ENCODE data around the gene DLGAP1. TPM values are rescaled to one million over a fixed set of nuclear protein-coding genes. Genes with fewer than 3 reads are reported as not detected.
A peak's percentile ranks its signal among the peaks of the same experiment; 100 is the strongest.

DLGAP1 gene
- total and polyA plus RNA-seq, 7 donors, result 0.13 to 2.6 (median 1.3) TPM; not detected in 1

GRCh38 chr18:3605954-3606443 is 849.1 kb downstream of the DLGAP1 start:
- intact Hi-C loops (cut with DNase I), result loop anchor here (5.0 kb wide), 1 partner anchor 56 kb away; no protein-coding TSS in a partner anchor

GRCh38 chr18:3605486-3605952 is 849.6 kb downstream of the DLGAP1 start:
- WGBS, 2 donors, result 4 to 17% methylated on average over 5 of the region's 5 CpGs
- intact Hi-C loops (cut with DNase I), result loop anchor here (5.0 kb wide), 1 partner anchor 57 kb away; no protein-coding TSS in a partner anchor
- Histone ChIP-seq H3K4me1 (peaks cover 0 to 40% (median 29%) of the 10 kb centered on the region in 4 donors), H3K36me3 (no peaks in the 10 kb centered on the region), H3K9me3 (no peaks in the 10 kb centered on the region), H3K27me3 (no peaks in the 10 kb centered on the region), H3K4me3 (peak overlapping the region; percentile 0 to 45 (median 40)), H3K27ac (peak overlapping the region; percentile 84 to 88 (median 86))
- DNase-seq, result no peak
- TF ChIP-seq POLR2A (IDR thresholded peaks at IDR 0.05) (no peak), POLR2AphosphoS5 (IDR thresholded peaks at IDR 0.05) (no peak), EP300 (IDR thresholded peaks at IDR 0.05) (no peak)
- TF ChIP-seq, protein P1, sequence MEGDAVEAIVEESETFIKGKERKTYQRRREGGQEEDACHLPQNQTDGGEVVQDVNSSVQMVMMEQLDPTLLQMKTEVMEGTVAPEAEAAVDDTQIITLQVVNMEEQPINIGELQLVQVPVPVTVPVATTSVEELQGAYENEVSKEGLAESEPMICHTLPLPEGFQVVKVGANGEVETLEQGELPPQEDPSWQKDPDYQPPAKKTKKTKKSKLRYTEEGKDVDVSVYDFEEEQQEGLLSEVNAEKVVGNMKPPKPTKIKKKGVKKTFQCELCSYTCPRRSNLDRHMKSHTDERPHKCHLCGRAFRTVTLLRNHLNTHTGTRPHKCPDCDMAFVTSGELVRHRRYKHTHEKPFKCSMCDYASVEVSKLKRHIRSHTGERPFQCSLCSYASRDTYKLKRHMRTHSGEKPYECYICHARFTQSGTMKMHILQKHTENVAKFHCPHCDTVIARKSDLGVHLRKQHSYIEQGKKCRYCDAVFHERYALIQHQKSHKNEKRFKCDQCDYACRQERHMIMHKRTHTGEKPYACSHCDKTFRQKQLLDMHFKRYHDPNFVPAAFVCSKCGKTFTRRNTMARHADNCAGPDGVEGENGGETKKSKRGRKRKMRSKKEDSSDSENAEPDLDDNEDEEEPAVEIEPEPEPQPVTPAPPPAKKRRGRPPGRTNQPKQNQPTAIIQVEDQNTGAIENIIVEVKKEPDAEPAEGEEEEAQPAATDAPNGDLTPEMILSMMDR (IDR thresholded peaks at IDR 0.05), result no peak

More at GRCh38 chr18:3605954-3606443, 849.1 kb downstream of the DLGAP1 start:
- H3K4me3 ChIP-seq, result peak overlapping the region; percentile 0 to 45 (median 40)
- peak overlapping the region; percentile 84 to 88 (median 86) for H3K27ac ChIP-seq
- peak; percentile 58 for DNase-seq
- peaks cover 0 to 40% (median 29%) of the 10 kb centered on the region in 4 donors for H3K4me1 ChIP-seq
- WGBS, 2 donors, result 3 to 5% methylated on average over 9 of the region's 9 CpGs
- H3K9me3 ChIP-seq, result no peaks in the 10 kb centered on the region
- H3K36me3 ChIP-seq, result no peaks in the 10 kb centered on the region
- no peaks in the 10 kb centered on the region for H3K27me3 ChIP-seq
- TF ChIP-seq POLR2AphosphoS5 (IDR thresholded peaks at IDR 0.05), result peak in 1 of 4 donors; percentile 11
- TF ChIP-seq, protein P1 (IDR thresholded peaks at IDR 0.05), result no peak

DNA sequence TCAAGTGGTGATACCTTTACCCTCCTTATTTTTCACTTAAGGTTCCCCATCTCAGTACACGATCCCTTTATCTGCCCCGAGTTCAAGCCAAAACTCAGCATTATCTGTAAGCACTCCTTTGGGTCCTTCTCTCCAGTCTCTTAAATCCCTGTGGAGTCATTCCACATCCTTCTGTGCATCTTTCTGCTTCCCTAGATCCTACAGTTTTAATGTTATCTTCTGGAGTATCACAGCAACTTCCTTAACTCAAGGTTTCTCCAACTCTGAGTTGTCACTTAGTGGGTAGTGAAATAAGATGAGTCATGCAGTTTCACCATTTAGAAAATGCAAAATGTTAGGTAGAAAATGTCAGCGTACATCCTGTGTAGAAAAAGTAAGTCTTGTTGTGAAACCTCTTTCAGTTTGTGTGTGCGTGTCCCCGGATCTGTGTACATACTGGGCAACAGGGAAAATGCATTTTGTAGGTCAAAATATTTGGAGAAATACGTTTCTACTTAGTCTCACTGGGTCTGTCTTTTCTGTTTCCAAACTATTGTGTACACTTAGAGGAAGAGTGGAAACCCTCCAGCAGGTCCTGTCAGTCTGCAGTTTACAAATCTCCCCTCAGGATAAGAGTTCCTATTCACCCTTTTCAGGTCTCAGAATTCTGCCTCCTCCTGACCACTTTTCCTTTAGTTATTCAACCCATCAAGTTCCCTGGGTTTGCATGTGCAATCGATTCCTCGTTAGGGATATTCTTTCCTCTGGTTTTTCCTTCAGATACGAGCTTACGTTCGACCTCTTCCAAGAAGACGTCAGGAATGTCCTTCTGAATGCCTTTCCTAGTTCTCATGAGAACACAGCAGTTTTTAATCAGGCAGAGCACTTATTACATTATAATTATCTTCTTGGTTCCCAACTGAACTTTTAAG is 850.4 kb downstream of the DLGAP1 start:
- Histone ChIP-seq H3K9me3 (no peaks in the 10 kb centered on the region), H3K27ac (peak overlapping the region; percentile 84 to 88 (median 86)), H3K4me1 (peaks cover 0 to 40% (median 29%) of the 10 kb centered on the region in 4 donors), H3K4me3 (peak overlapping the region; percentile 6 to 45 (median 40)), H3K36me3 (no peaks in the 10 kb centered on the region), H3K27me3 (no peaks in the 10 kb centered on the region)
- peak; percentile 63 for DNase-seq
- TF ChIP-seq EP300 (IDR thresholded peaks at IDR 0.05), result peak in 2 of 4 donors; percentile 31 to 33
- peak in 3 of 4 donors; percentile 38 to 80 (median 39) for TF ChIP-seq POLR2AphosphoS5 (IDR thresholded peaks at IDR 0.05)
- no peak for TF ChIP-seq POLR2A (IDR thresholded peaks at IDR 0.05)
- TF ChIP-seq, protein P1 (IDR thresholded peaks at IDR 0.05), result no peak
- 2 to 18% methylated on average over 12 of the region's 12 CpGs for WGBS, 2 donors
- intact Hi-C loops (cut with DNase I), result loop anchor here (5.0 kb wide), 1 partner anchor 58 kb away; no protein-coding TSS in a partner anchor

- peak overlapping the region in 3 of 4 donors; percentile 39 to 45 (median 42) for H3K4me3 ChIP-seq
- peak overlapping the region; percentile 84 to 88 (median 86) for H3K27ac ChIP-seq
- 1 to 21% methylated on average over 4 of the region's 4 CpGs for WGBS, 2 donors
- H3K9me3 ChIP-seq, result no peaks in the 10 kb centered on the region
- no peaks in the 10 kb centered on the region for H3K27me3 ChIP-seq
- DNase-seq, result no peak
- H3K36me3 ChIP-seq, result no peaks in the 10 kb centered on the region
- H3K4me1 ChIP-seq, result peaks cover 0 to 40% (median 29%) of the 10 kb centered on the region in 4 donors
- intact Hi-C loops (cut with DNase I), result no loop called here
- no peak for TF ChIP-seq EP300 (IDR thresholded peaks at IDR 0.05)
Observed at GRCh38 chr18:3604235-3604497, 850.9 kb downstream of the DLGAP1 start.
